Endothelial cell of umbilical vein (primary cell): ENCODE measurements around the gene VPS51. TPM values are rescaled to one million over a fixed set of nuclear protein-coding genes. Genes with fewer than 3 reads are reported as not detected.

Experiments
- BruUV-seq: library from RNA; stranded (reverse); fragments of 400-500 nt; replicated peaks from 2 replicates; lab custom pipeline; 2021; lab: Mats Ljungman, UMichigan
- CTCF ChIA-PET: fragments of 300-600, 350-600 bp; sonication (Branson Sonifier 250); formaldehyde crosslinking; loops from one replicate; lab custom pipeline; 2021; ENCODE audit warnings: antibody characterized with exemption, inconsistent platforms; lab: Charles Lee
- POLR2A ChIA-PET: fragments of 300-600, 350-600 bp; sonication (Branson Sonifier 250); formaldehyde crosslinking; loops from one replicate; lab custom pipeline; 2021; ENCODE audit warnings: antibody characterized with exemption, inconsistent platforms; lab: Charles Lee
- DNase-seq: peaks from one replicate; pipeline ENCODE4 v3.0.0-alpha.2; 2011; ENCODE audit warnings: low read depth, low spot score
- FAIRE-seq: peaks from 2 replicates; lab custom pipeline; 2011; peaks lifted over from hg19 to GRCh38; lab: Jason Lieb, UNC
- H2AFZ ChIP-seq: 2 replicates; pipeline ENCODE4 v1.6.0; 2012; ENCODE audit warnings: low read depth, low read length, control low read depth, inconsistent platforms
- H3K27ac ChIP-seq: 2 replicates; pipeline ENCODE4 v1.5.1; 2011; ENCODE audit warnings: low read depth, mild to moderate bottlenecking, control low read depth, low read length, moderate library complexity; ENCODE audit not compliant: insufficient read depth
- H3K27me3 ChIP-seq, 2 experiments: 2 replicates each; pipeline versions ENCODE4 v1.6.0 to v1.6.1; 2011; ENCODE audit warnings: low read length in 2 of 2, mixed read lengths in 1 of 2; ENCODE audit not compliant: control insufficient read depth in 2 of 2, insufficient read depth in 2 of 2
- H3K36me3 ChIP-seq, 2 experiments: 2 replicates in 1 of 2; 3 replicates in 1 of 2; pipeline ENCODE4 v1.5.1; 2011; ENCODE audit warnings: low read length in 2 of 2, mild to moderate bottlenecking in 1 of 2, moderate library complexity in 1 of 2; ENCODE audit not compliant: control insufficient read depth in 2 of 2, insufficient read depth in 2 of 2; ENCODE audit errors: extremely low read depth in 1 of 2
- H3K4me1 ChIP-seq: 3 replicates; pipeline ENCODE4 v1.5.1; 2011; ENCODE audit warnings: mild to moderate bottlenecking, low read length; ENCODE audit not compliant: control insufficient read depth, insufficient read depth; ENCODE audit errors: extremely low read depth
- H3K4me2 ChIP-seq: 2 replicates; pipeline ENCODE4 v1.6.1; 2011; ENCODE audit warnings: low read length, control low read depth, mixed read lengths; ENCODE audit not compliant: insufficient read depth
- H3K4me3 ChIP-seq, 3 experiments: fragments of 200-600 bp in 1 of 3; sonication (generic), shearing (Covaris generic) in 1 of 3; replicated peaks in 1 of 3; 2 replicates each; pipeline ENCODE4 v1.5.1; 2011 to 2016; ENCODE audit warnings: control low read depth in 3 of 3, low read length in 3 of 3, mild to moderate bottlenecking in 2 of 3, inconsistent platforms in 1 of 3, low read depth in 1 of 3, moderate library complexity in 1 of 3; ENCODE audit not compliant: insufficient read depth in 1 of 3
- H3K79me2 ChIP-seq: 2 replicates; pipeline ENCODE4 v1.6.0; 2012; ENCODE audit warnings: low read length, inconsistent platforms; ENCODE audit not compliant: control insufficient read depth, insufficient read depth
- H3K9ac ChIP-seq: replicated peaks from 2 replicates; pipeline ENCODE3; 2011; ENCODE audit warnings: low read length, control low read depth; ENCODE audit not compliant: insufficient read depth; ENCODE audit errors: extremely low read depth
- H3K9me1 ChIP-seq: replicated peaks from 3 replicates; pipeline ENCODE4 v1.6.0; 2011; ENCODE audit warnings: mild to moderate bottlenecking, low read length; ENCODE audit not compliant: control insufficient read depth, insufficient read depth; ENCODE audit errors: extremely low read depth
- H3K9me3 ChIP-seq: replicated peaks from 2 replicates; pipeline ENCODE4 v1.5.1; 2012; ENCODE audit warnings: low read length, inconsistent platforms; ENCODE audit not compliant: control insufficient read depth, insufficient read depth
- H4K20me1 ChIP-seq: replicated peaks from 2 replicates; pipeline ENCODE3; 2011; ENCODE audit warnings: mild to moderate bottlenecking, low read length; ENCODE audit not compliant: control insufficient read depth, insufficient read depth; ENCODE audit errors: extremely low read depth
- EZH2 ChIP-seq: IDR thresholded peaks from 2 replicates; pipeline ENCODE4 v1.6.1; 2012; ENCODE audit warnings: borderline replicate concordance, low read depth, mild to moderate bottlenecking, moderate library complexity, low read length, inconsistent platforms; ENCODE audit not compliant: severe bottlenecking
- FOS ChIP-seq: IDR thresholded peaks from 2 replicates; pipeline ENCODE4 v1.6.1; 2011; ENCODE audit warnings: mild to moderate bottlenecking, low read length, moderate library complexity, borderline replicate concordance; ENCODE audit not compliant: insufficient read depth
- GATA2 ChIP-seq: IDR thresholded peaks from 2 replicates; pipeline ENCODE4 v1.7.0; 2011; ENCODE audit warnings: low read depth, mild to moderate bottlenecking, moderate library complexity, mixed read lengths, low read length; ENCODE audit not compliant: insufficient read length, insufficient read depth
- JUN ChIP-seq: IDR thresholded peaks from 2 replicates; pipeline ENCODE4 v1.6.1; 2011; ENCODE audit warnings: borderline replicate concordance, low read depth; ENCODE audit not compliant: insufficient read length, insufficient read depth
- MYC ChIP-seq: IDR thresholded peaks from one replicate; pipeline ENCODE4 v1.6.1; 2011; ENCODE audit warnings: mild to moderate bottlenecking, low read depth, low read length
- POLR2A ChIP-seq: IDR thresholded peaks from 2 replicates; pipeline ENCODE4 v1.6.1; 2012; ENCODE audit warnings: low read depth, mild to moderate bottlenecking, control low read depth, low read length
- POLR2AphosphoS5 ChIP-seq: IDR thresholded peaks from 2 replicates; pipeline ENCODE4 v1.6.1; 2012; ENCODE audit warnings: low read depth, mild to moderate bottlenecking, control low read depth, low read length, moderate library complexity; ENCODE audit not compliant: insufficient read depth
- dilution Hi-C: fragments of 300-500 bp; cut with MboI; formaldehyde crosslinking; loops from one replicate; pipeline ENCODE4 v1.15.0; 2019; ENCODE audit warnings: low sequenced_read_pairs; ENCODE audit not compliant: extremely low pct_ligation_motif_present
- intact Hi-C: fragments of 100-400 bp; cut with micrococcal nuclease; formaldehyde crosslinking; loops from one replicate; pipeline ENCODE4 v1.10.0; 2022
- polyA plus RNA-seq, 4 experiments: library from polyadenylated mRNA; depleted of rRNA in 3 of 4; stranded (reverse) in 3 of 4; unstranded in 1 of 4; fragments of >200 nt; gene quantifications; 2 replicates each; pipeline versions ENCODE4 v1.2.1 to v1.2.3, GENCODE V29; 2011 to 2012; ENCODE audit warnings: missing spikeins in 1 of 4
- total RNA-seq: library from RNA; stranded (reverse); gene quantifications from 2 replicates; pipeline ENCODE4 v1.2.3, GENCODE V29; 2021
- TF ChIP-seq, protein P1 (sequence below): IDR thresholded peaks from 2 replicates; pipeline ENCODE4 v1.6.1; 2011; ENCODE audit not compliant: insufficient read depth, insufficient read length
- TF ChIP-seq, protein P2 (sequence below), 2 donors: IDR thresholded peaks; 1 replicate in 1 of 2; 2 replicates in 1 of 2; pipeline ENCODE4 v1.5.1; 2011; ENCODE audit warnings: low read length in 2 of 2, mild to moderate bottlenecking in 2 of 2, moderate library complexity in 2 of 2, control low read depth in 1 of 2, inconsistent platforms in 1 of 2, low read depth in 1 of 2; ENCODE audit not compliant: insufficient read depth in 1 of 2; ENCODE audit errors: extremely low read depth in 1 of 2

Gene VPS51
- total and polyA plus RNA-seq, 2 donors (not counting 3 experiments of a cell fraction or from before 2014, with no cell fraction given), result 108 to 146 TPM

DNA sequence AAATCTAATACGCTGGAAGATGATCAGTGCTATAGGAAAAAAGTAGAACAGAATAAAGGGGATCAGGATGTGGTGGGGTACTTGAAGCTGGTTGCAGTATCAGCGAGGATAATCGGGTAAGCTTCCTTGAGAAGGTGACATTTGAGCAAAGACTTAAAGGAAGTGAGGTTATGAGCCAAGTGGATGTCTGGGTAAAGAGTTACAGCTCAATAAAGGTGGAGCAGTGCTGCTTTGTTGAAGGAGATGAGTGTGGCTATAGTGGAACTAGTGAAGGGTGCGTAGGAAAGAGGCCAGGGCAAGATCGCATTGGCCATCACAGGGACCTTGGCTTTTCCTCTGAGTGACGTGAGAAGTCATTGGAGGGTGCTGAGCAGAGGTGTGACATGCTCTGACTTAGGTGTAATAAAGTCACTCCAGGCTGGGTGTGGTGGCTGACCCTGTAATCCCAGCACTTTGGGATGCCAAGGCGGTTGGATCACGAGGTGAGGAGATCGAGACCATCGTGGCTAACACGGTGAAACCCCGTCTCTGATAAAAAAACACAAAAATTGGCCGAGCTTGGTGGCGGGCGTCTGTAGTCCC, 40.6 kb downstream of the VPS51 start:
- Histone ChIP-seq H3K9me1 (no peaks in the 10 kb centered on the region), H3K4me1 (peaks cover 12% of the 10 kb centered on the region), H3K9me3 (no peaks in the 10 kb centered on the region), H3K4me3 (no peak overlapping the region), H3K36me3 (peaks cover 0 to 8% of the 10 kb centered on the region in 2 experiments), H3K4me2 (no peak overlapping the region), H3K27me3 (peaks cover 3 to 18% of the 10 kb centered on the region in 2 experiments), H4K20me1 (no peaks in the 10 kb centered on the region), H3K27ac (no peak overlapping the region), H3K9ac (no peak overlapping the region), H3K79me2 (peaks cover 14% of the 10 kb centered on the region), H2AFZ (no peak overlapping the region)
- BruUV-seq, result no TSS peak
- DNase-seq (no peak), FAIRE-seq (no peak)
- intact Hi-C loops (no loop called here), dilution Hi-C loops (no loop called here)
- ChIA-PET CTCF (interaction anchor here (4.0 kb wide), 1 partner anchor 45 kb away, joined by 27 read pairs; the partner anchor contains the start of gene CAPN1), POLR2A (no interaction called here)
- TF ChIP-seq JUN, result no peak
- no peak for TF ChIP-seq EZH2
- no peak for TF ChIP-seq FOS
- no peak for TF ChIP-seq MYC
- TF ChIP-seq POLR2AphosphoS5, result no peak
- TF ChIP-seq, protein P1, sequence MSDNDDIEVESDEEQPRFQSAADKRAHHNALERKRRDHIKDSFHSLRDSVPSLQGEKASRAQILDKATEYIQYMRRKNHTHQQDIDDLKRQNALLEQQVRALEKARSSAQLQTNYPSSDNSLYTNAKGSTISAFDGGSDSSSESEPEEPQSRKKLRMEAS, result no peak
- TF ChIP-seq, protein P2, sequence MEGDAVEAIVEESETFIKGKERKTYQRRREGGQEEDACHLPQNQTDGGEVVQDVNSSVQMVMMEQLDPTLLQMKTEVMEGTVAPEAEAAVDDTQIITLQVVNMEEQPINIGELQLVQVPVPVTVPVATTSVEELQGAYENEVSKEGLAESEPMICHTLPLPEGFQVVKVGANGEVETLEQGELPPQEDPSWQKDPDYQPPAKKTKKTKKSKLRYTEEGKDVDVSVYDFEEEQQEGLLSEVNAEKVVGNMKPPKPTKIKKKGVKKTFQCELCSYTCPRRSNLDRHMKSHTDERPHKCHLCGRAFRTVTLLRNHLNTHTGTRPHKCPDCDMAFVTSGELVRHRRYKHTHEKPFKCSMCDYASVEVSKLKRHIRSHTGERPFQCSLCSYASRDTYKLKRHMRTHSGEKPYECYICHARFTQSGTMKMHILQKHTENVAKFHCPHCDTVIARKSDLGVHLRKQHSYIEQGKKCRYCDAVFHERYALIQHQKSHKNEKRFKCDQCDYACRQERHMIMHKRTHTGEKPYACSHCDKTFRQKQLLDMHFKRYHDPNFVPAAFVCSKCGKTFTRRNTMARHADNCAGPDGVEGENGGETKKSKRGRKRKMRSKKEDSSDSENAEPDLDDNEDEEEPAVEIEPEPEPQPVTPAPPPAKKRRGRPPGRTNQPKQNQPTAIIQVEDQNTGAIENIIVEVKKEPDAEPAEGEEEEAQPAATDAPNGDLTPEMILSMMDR (IDR thresholded peaks at IDR 0.05; ENCODE audit: extremely low read depth in 1 of 2, insufficient read depth in 1 of 2, low read depth in 1 of 2, low read length in 2 of 2), result no peak
- no peak for TF ChIP-seq POLR2A
- no peak for TF ChIP-seq GATA2
